ENCODE results near the gene TUNAR.

The TUNAR gene

GRCh38 chr14:95876761-95877538 is at the start of gene TUNAR:
Gene TUNAR (plus strand): TSS chr14:95876832.
- DNase-seq, result no peak

DNA sequence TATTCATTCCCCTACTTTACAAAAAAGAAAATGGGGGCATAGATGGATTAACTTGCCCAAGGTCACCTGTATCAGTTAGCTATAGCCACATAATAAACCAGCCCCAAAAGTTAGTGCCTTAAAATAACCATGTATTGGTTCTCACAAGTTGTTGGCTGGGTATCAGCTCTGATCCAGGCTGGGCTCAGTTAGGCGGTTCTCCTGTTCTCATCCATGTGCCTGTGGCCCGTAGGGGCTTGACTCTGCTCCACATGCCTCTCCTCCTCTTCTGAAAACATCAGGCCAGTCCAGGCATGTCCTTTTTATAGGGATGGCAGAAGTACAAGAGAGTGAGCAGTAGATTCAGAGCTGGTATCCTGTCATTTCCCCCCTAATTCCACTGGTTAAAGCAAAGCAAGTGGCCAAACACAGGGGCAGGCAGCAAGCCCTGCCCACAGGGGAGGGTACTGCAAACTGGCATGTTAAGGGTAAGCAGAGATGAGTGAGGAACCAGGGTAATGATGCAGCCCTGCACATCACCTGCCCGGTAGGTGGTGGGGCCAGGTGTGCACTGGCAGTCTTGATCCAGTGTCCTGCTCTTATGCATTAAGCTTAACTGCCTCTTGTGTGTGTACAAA is 47.9 kb upstream of the TUNAR start:
- no peak for DNase-seq

DNA sequence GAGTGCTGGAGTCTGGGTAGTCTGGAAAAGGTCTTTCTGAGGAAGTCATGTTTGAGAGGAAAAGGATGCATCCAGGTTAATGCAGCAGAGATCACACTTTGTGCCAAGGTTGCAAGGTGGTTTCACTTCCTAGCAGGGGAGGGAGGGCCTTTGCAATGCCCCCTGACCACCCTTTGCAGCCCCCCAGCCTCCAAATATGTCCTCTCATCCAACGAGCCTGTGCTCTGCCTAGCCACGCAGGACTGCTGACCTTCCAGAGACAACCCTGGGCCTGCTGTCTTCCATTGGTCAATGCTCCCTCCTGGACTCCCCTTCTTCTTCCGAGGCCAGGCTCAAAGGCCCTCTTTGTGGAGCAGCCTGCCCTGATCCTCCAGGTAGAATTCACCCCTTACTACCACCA is 47.3 kb upstream of the TUNAR start:
- no peak for DNase-seq

DNA sequence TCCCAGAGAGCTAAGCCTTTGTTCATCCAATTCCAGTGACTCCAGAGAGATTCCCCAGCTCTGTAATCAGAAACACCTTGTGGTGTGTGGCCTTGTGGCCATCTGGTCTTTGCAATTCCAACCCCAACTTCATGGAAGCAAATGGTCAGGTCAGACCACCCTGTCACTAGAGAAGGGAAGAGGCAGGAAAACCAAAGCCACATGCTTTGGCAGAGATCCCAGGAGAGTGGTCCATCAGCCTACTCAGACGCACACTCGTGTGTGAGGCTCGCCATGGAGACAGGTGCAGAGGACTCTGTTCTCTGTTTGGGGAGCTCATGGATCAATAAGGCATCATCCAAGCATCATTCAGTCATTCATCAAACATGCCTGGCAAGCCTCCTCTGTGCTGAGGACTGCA is 46.2 kb upstream of the TUNAR start:
- DNase-seq, result no peak

DNA sequence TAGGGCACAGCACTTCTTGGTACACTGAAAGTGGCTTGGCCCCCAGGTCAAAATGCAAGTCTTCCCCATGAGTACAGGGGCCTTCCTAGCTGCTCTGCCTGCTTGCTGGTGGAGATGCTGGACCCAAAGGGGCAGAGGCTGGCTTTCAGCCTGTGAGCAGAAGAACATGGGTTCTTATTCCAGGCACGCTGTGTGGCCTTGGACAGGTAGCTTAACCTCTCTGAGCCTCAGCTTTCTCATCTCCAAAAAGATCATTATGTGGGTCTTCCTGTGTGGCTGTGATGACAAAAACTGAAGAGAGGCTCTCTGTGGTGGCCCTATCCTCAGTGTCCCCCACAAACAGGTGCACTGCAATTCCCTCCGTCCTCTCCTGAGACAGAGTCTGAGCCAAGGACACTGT is 45.6 kb upstream of the TUNAR start:
- DNase-seq, result no peak

- DNase-seq, result no peak
Measured at GRCh38 chr14:95831468-95831867, 45.2 kb upstream of the TUNAR start.

DNA sequence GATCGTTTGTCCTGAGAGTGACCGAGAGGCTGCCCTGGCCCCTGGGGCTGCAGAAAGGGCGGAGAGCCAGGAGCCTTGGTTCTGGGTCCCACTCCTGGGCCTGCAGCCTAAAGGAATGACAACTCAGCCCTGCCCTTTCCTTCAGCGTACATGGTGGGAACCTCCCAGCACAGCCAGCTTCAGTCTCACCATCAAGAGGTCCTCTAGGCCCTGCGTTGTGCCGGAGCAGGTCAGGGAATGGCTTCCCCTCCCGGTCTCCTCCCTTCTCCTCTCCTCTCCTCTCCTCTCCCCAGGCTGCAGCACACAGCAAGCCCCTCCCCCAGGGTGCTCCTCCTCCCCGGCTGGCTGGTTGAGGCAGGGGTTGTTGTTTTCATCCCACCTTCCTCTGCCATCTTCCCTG is 44.6 kb upstream of the TUNAR start:
- DNase-seq, result no peak

- no peak for DNase-seq
Measured at GRCh38 chr14:95833429-95833828, 43.2 kb upstream of the TUNAR start.

DNA sequence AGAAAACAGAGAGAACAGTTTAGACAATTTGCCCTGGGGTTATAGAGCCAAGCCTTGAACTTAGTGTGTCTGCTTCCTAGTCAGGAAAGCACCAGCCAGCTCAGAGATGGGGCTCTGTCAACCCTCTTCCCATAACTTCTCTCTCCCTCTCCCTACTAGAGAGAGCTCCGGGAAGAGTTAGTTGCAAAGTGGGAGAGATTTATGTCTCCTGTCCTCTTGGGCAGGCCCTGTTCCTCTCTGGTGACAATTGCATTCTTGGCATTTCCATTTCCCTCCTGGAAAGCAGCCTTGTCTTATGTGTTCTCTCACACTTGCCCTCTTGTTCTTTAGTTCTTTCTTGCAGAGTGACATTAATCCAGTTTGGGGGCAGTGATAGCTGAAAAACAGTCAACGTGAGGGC is 42.1 kb upstream of the TUNAR start:
- no peak for DNase-seq

GRCh38 chr14:95835121-95835730 is 41.4 kb upstream of the TUNAR start:
- peak; percentile 41 for DNase-seq

- no peak for DNase-seq
Measured at GRCh38 chr14:95838862-95839261, 37.8 kb upstream of the TUNAR start.

DNA sequence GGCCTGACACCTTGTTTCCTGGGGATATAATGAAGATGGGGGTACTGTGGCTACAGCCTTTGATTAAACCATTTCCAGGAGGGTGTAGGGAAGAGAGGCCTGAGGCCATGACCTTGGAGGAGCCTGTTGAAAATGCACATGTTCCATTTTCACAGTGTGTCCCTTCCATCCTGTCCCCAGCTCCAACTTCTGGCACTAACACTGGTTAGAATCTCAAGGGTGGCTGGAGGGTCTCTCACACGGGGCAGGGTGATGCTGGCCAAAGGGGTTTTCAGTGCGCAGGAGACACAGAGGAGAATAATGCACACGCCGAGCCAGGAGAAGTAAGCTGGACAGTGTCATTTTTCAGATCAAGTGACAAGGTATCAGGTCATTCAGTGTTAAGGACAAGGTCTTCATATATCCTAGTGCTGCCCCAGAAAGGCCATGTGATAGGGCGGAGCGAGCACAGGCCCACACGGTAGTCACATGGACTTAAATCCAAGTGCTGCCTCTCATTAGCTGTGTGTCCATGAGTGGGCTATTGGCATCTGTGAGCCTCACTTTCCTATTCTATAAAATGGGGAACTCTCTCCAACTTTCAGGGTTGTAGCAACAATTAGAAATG is 36.4 kb upstream of the TUNAR start:
- DNase-seq, result no peak

DNA sequence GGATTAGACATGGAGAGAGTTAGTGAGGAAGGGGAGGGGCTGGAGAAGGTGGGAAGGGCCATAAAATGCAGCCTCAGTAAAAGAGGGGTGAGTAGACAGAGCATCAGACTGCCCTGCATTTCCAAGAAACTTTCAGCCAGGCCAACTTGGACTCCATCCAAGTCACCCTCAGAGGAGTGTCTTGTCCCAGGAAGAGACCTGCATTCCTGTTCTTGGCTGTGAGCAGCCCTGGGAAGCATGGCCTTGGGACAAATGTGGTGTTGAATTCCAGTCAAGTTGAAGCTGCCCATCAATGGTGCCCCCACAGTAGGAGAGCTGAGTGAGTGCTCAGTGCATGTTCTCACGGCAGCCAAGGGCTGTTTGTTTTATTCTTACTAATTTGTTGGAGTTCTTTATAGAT is 35.0 kb upstream of the TUNAR start:
- no peak for DNase-seq

- no peak for DNase-seq
Measured at GRCh38 chr14:95849761-95850160, 26.9 kb upstream of the TUNAR start.

GRCh38 chr14:95850429-95850828 is 26.2 kb upstream of the TUNAR start:
- DNase-seq, result no peak

DNA sequence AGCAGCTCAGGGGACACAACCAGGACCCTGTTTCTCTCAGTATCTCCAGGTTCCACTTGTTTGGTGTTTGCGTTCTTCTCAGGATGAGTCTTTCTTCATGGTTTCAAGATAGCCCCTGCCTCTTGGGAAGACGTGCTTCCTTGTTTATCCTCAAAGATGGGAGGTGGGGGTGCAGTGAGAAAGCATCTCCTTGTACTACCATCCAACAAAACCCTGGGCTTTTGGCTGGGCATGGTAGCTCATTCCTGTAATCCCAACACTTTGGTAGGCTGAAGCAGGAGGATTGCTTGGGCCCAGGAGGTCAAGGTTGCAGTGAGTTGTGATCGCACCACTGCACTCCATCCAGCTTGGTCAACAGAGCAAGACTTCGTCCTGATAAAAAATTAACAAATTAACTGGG is 21.0 kb upstream of the TUNAR start:
- DNase-seq, result no peak

GRCh38 chr14:95857275-95857674 is 19.4 kb upstream of the TUNAR start:
- DNase-seq, result no peak

DNA sequence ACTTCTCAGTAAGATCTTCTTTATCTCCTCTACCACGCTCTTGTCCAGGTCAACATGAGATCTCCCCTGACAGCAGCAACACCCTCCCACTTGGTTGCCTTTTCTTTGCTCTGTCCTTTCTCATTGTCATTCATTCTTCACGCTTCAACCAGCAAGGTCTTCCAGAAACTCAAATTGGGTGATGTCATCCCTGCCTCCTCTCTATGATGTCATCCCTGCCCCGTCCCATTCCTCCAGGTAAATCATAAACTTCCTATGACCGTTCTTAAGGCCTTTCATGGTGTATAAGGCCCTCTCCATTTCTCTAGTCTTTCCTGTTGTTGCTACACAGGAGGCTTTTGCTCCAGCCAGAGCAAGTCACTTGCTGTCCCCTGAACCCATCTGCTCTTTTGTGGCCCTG is 17.7 kb upstream of the TUNAR start:
- DNase-seq, result no peak

GRCh38 chr14:95862243-95862642 is 14.4 kb upstream of the TUNAR start:
- DNase-seq, result no peak

GRCh38 chr14:95863295-95863694 is 13.3 kb upstream of the TUNAR start:
- DNase-seq, result no peak

GRCh38 chr14:95869776-95870175 is 6.9 kb upstream of the TUNAR start:
- no peak for DNase-seq

DNA sequence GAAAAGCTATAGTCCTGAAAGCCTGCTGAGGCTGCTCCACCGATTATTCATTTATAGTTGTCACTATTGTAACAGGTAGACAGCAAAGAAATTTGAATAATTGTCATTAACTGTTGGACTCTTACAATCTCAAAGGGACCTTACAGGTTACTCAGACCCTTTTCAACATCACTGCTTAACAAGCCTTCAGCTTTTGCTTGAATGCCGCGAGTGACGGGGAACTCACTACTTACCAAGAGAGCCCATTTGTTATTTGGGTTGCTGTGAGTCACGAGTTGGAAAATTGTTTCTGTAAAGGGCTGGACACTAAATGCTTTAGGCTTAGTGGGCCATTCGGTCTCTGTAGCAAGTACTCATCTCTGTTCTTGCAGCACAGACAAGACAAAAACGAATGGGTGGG is 5.9 kb upstream of the TUNAR start:
- no peak for DNase-seq

- DNase-seq, result no peak
Measured at GRCh38 chr14:95871531-95871930, 5.1 kb upstream of the TUNAR start.

GRCh38 chr14:95872777-95873176 is 3.9 kb upstream of the TUNAR start:
- no peak for DNase-seq

Data from activated CD4-positive, alpha-beta T cell treated with anti-CD3 and anti-CD28 coated beads, Interleukin-2, Interleukin-6, amounts not matched to agents 100 ng/mL and 50 ng/mL, durations not matched to agents 16 hours and 8 hours (primary cell).